Mucosa of descending colon (tissue), 3 donors: ENCODE measurements around the gene CBLB. TPM values are rescaled to one million over a fixed set of nuclear protein-coding genes. Genes with fewer than 3 reads are reported as not detected.

ENCODE experiments used
- ATAC-seq: fragments of 200-7000 bp; cut with Tn5 transposase; one replicate; pipeline ENCODE4 v1.9.1; 2020; ENCODE audit warnings: mild to moderate bottlenecking, moderate library complexity
- DNase-seq, 3 donors: peaks; one replicate each; pipeline ENCODE4 v3.0.0-alpha.2; 2020
- H3K36me3 ChIP-seq: fragments of 200-600 bp; one replicate; pipeline ENCODE4 v1.8.0; 2021; ENCODE audit warnings: low read depth, mild to moderate bottlenecking
- H3K4me1 ChIP-seq: fragments of 200-600 bp; one replicate; pipeline ENCODE4 v1.8.0; 2021; ENCODE audit warnings: low read depth, mild to moderate bottlenecking
- H3K4me3 ChIP-seq: fragments of 200-600 bp; one replicate; pipeline ENCODE4 v1.8.0; 2021; ENCODE audit warnings: mild to moderate bottlenecking
- H3K9me3 ChIP-seq: fragments of 200-600 bp; one replicate; pipeline ENCODE4 v1.8.0; 2021; ENCODE audit warnings: mild to moderate bottlenecking
- intact Hi-C, 2 donors: fragments of 100-400 bp; cut with DNase I in 1 of 2; cut with micrococcal nuclease in 1 of 2; formaldehyde crosslinking; loops; one replicate each; pipeline versions ENCODE4 v1.11.0 to v1.11.1; 2022; cut with DNase I, micrococcal nuclease
- total RNA-seq, 3 donors: library from RNA; stranded (reverse); fragmentation: NEBNext Ultra II Directional in 2 of 3; extraction: Animal tissue kit (Norgen Biotek cat#: 25700) in 2 of 3; gene quantifications; one replicate each; pipeline versions ENCODE4 v1.2.1 to v1.2.4, GENCODE V29; 2021 to 2023
- TF ChIP-seq, protein P1 (sequence below): fragments of 200-600 bp; IDR thresholded peaks from one replicate; pipeline ENCODE4 v1.8.0; 2022; ENCODE audit warnings: antibody characterized with exemption, mild to moderate bottlenecking
- donor health status: DM: no; HTN: no; CAD: no; lungs with moderate emphysema.
- donor health status: DM: no; HTN: no; CAD: no.
- donor health status: DM: no; HTN: yes; CAD: no.

Gene CBLB
- total RNA-seq, 3 donors from 2014 or later = 41.7 to 52.2 (median 51.0) TPM

- H3K9me3 ChIP-seq = no peaks in the 10 kb centered on the region
- H3K36me3 ChIP-seq = no peaks in the 10 kb centered on the region
- peaks cover 12% of the 10 kb centered on the region for H3K4me1 ChIP-seq
- DNase-seq (peak in 1 of 3 donors; percentile 18), ATAC-seq (peak; percentile 97)
- TF ChIP-seq, protein P1, sequence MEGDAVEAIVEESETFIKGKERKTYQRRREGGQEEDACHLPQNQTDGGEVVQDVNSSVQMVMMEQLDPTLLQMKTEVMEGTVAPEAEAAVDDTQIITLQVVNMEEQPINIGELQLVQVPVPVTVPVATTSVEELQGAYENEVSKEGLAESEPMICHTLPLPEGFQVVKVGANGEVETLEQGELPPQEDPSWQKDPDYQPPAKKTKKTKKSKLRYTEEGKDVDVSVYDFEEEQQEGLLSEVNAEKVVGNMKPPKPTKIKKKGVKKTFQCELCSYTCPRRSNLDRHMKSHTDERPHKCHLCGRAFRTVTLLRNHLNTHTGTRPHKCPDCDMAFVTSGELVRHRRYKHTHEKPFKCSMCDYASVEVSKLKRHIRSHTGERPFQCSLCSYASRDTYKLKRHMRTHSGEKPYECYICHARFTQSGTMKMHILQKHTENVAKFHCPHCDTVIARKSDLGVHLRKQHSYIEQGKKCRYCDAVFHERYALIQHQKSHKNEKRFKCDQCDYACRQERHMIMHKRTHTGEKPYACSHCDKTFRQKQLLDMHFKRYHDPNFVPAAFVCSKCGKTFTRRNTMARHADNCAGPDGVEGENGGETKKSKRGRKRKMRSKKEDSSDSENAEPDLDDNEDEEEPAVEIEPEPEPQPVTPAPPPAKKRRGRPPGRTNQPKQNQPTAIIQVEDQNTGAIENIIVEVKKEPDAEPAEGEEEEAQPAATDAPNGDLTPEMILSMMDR = no peak
- no peak overlapping the region for H3K4me3 ChIP-seq
- intact Hi-C loops = no loop called here
These were observed 122.4 kb downstream of the CBLB start for GRCh38 chr3:105746231-105746996.

- H3K36me3 ChIP-seq = no peaks in the 10 kb centered on the region
- TF ChIP-seq, protein P1 = no peak
- DNase-seq (no peak), ATAC-seq (no peak)
- H3K9me3 ChIP-seq = peaks cover 3% of the 10 kb centered on the region
- peaks cover 12% of the 10 kb centered on the region for H3K4me1 ChIP-seq
- no peak overlapping the region for H3K4me3 ChIP-seq
- intact Hi-C loops = no loop called here
These were observed 123.8 kb downstream of the CBLB start for GRCh38 chr3:105745046-105745445.

DNA sequence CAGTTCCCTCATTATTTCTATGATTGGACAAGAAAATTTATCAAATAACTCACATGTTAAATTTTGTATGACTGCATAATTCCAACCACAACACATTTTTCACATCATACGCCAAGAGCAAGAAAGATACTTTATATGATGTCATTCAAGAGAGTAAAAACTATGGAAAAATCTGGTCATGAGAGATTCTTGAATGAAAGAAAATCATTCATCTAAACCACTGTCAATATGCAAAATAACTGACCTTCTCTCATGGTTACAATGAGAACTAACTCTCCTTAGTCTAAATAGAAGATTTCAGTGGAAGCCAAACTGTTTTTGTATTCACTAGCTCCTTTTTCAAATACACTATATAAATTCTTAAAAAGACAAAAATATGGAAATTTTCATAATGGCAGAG is 124.6 kb downstream of the CBLB start:
- intact Hi-C loops = no loop called here
- no peaks in the 10 kb centered on the region for H3K36me3 ChIP-seq
- no peak for ATAC-seq
- TF ChIP-seq, protein P1 = no peak
- no peak overlapping the region for H3K4me3 ChIP-seq
- H3K4me1 ChIP-seq = peaks cover 12% of the 10 kb centered on the region
- no peak for DNase-seq
- H3K9me3 ChIP-seq = peaks cover 3% of the 10 kb centered on the region

DNA sequence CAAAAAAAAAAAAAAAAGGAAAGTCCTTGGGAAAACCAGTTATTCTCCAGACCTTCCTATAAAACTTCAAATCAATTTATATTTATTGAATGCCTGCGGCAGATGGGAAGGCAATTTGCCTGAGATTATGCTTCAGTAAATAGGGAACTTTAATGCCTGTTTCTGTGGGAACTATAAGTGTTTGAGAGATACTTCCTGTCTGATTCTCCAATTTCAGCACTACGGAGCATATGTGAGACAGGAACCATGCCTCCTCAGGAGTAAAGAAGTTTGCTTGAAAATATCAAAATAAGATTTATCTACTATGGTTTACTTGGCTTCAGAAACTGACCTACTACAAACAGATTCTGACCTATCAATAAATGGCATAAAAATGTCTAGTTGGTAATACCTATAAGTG is 135.5 kb downstream of the CBLB start:
- DNase-seq = no peak
- peaks cover under 1% of the 10 kb centered on the region for H3K9me3 ChIP-seq
- intact Hi-C loops = no loop called here
- TF ChIP-seq, protein P1 = no peak
- H3K36me3 ChIP-seq = no peaks in the 10 kb centered on the region
- no peak overlapping the region for H3K4me3 ChIP-seq
- H3K4me1 ChIP-seq = no peaks in the 10 kb centered on the region
- no peak for ATAC-seq

GRCh38 chr3:105731686-105732085 is 137.1 kb downstream of the CBLB start:
- intact Hi-C loops = no loop called here
- H3K9me3 ChIP-seq = peaks cover 13% of the 10 kb centered on the region
- no peaks in the 10 kb centered on the region for H3K36me3 ChIP-seq
- no peak for ATAC-seq
- DNase-seq = no peak
- no peak overlapping the region for H3K4me3 ChIP-seq
- no peaks in the 10 kb centered on the region for H3K4me1 ChIP-seq
- TF ChIP-seq, protein P1 = no peak
